ENCODE results near the gene TNS3.

TNS3 gene

GRCh38 chr7:47233996-47234395, 347.9 kb downstream of the TNS3 start:
- no peak for DNase-seq

- no peak for DNase-seq
These were observed 349.0 kb downstream of the TNS3 start for GRCh38 chr7:47232751-47233412.

- DNase-seq, result no peak
These were observed 350.3 kb downstream of the TNS3 start for GRCh38 chr7:47231627-47232026.

GRCh38 chr7:47231032-47231431, 350.9 kb downstream of the TNS3 start:
- DNase-seq, result no peak

- no peak for DNase-seq
These were observed 353.4 kb downstream of the TNS3 start for GRCh38 chr7:47228386-47229014.

- peak; percentile 31 for DNase-seq
These were observed 354.1 kb downstream of the TNS3 start for GRCh38 chr7:47227762-47228177.

- peak; percentile 34 for DNase-seq
These were observed 355.2 kb downstream of the TNS3 start for GRCh38 chr7:47226696-47227095.

GRCh38 chr7:47225387-47226131, 356.4 kb downstream of the TNS3 start:
- DNase-seq, result peak; percentile 64
